Uterus (tissue), 4 donors: ENCODE data around the gene ALDH7A1. TPM values are rescaled to one million over a fixed set of nuclear protein-coding genes. Genes with fewer than 3 reads are reported as not detected.
"Not testable (repeated sequence)": the region's sequence is repeated elsewhere in the genome, so short reads cannot be mapped to it uniquely, and the experiment has no call there.

Experiments
- DNase-seq, 2 donors: peaks; one replicate each; pipeline ENCODE4 v3.0.0-alpha.2; 2019 to 2020
- H3K27ac ChIP-seq, 2 donors: fragments of 200-600 bp; sonication (generic); 1 replicate in 1 of 2; 2 replicates in 1 of 2; pipeline ENCODE4 v1.5.1; 2016 to 2018
- H3K27me3 ChIP-seq, 2 donors: fragments of 200-600 bp; sonication (generic); one replicate each; pipeline ENCODE4 v1.5.1; 2018 to 2019; ENCODE audit warnings: control low read depth in 1 of 2
- H3K36me3 ChIP-seq, 2 donors: fragments of 200-600 bp; sonication (generic); one replicate each; pipeline ENCODE4 v1.5.1; 2019; ENCODE audit warnings: control low read depth in 1 of 2
- H3K4me1 ChIP-seq, 2 donors: fragments of 200-600 bp; sonication (generic); one replicate each; pipeline ENCODE4 v1.5.1; 2018 to 2019; ENCODE audit warnings: control low read depth in 1 of 2
- H3K4me3 ChIP-seq, 2 donors: fragments of 200-600 bp; sonication (generic); 1 replicate in 1 of 2; 2 replicates in 1 of 2; pipeline ENCODE4 v1.5.1; 2018 to 2019; ENCODE audit warnings: mild to moderate bottlenecking in 1 of 2
- H3K9me3 ChIP-seq, 2 donors: fragments of 200-600 bp; sonication (generic); one replicate each; pipeline ENCODE4 v1.5.1; 2019; ENCODE audit warnings: control low read depth in 1 of 2
- CTCF ChIP-seq, 4 experiments: fragments of 200-600 bp in 2 of 4; fragments of 450-650 bp in 2 of 4; sonication (generic) in 2 of 4; IDR thresholded peaks; one replicate each; pipeline ENCODE4 v1.5.1; 2016 to 2019; ENCODE audit warnings: antibody characterized with exemption in 4 of 4, mild to moderate bottlenecking in 2 of 4, moderate library complexity in 1 of 4
- POLR2A ChIP-seq, 2 donors: fragments of 450-650 bp; IDR thresholded peaks; one replicate each; pipeline ENCODE4 v1.6.1; 2016; ENCODE audit warnings: antibody characterized with exemption in 2 of 2, mild to moderate bottlenecking in 1 of 2, moderate library complexity in 1 of 2
- intact Hi-C: fragments of 100-400 bp; cut with DNase I; formaldehyde crosslinking; loops from one replicate; pipeline ENCODE4 v1.15.1; 2023; ENCODE audit warnings: low total_unique reads
- total RNA-seq, 4 donors: library from RNA; depleted of rRNA in 3 of 4; stranded (reverse); fragments of >200 nt in 3 of 4; gene quantifications; one replicate each; pipeline versions ENCODE4 v1.1.0 to v1.2.4, GENCODE V29; 2014 to 2023
- donor health status: DM: yes; HTN: yes; CAD: no.

Gene ALDH7A1
- total RNA-seq, 4 donors from 2014 or later = 5.9 to 94.2 (median 31.6) TPM

GRCh38 chr5:126519637-126520592 lies 75.1 kb downstream of the ALDH7A1 start:
- intact Hi-C loops = no loop called here
- Histone ChIP-seq H3K27ac (peak overlapping the region; percentile 83 to 95), H3K4me3 (no peak overlapping the region), H3K4me1 (peaks cover 9 to 21% of the 10 kb centered on the region in 2 donors), H3K27me3 (no peaks in the 10 kb centered on the region), H3K9me3 (no peaks in the 10 kb centered on the region), H3K36me3 (no peaks in the 10 kb centered on the region)
- peak; percentile 75 to 85 for DNase-seq
- TF ChIP-seq POLR2A (IDR thresholded peaks at IDR 0.05) = no peak
- TF ChIP-seq CTCF (IDR thresholded peaks at IDR 0.05) = no peak

GRCh38 chr5:126519223-126519622 lies 75.8 kb downstream of the ALDH7A1 start:
- H3K4me1 ChIP-seq = peaks cover 4 to 14% of the 10 kb centered on the region in 2 donors
- H3K27me3 ChIP-seq, intact Hi-C loops, H3K9me3 ChIP-seq, H3K4me3 ChIP-seq, H3K36me3 ChIP-seq: not testable (repeated sequence)
- peak overlapping the region; percentile 83 to 95 for H3K27ac ChIP-seq
- peak; percentile 65 to 75 for DNase-seq

GRCh38 chr5:126516852-126517251 lies 78.2 kb downstream of the ALDH7A1 start:
- peaks cover 0 to 9% of the 10 kb centered on the region in 2 donors for H3K4me1 ChIP-seq
- peak overlapping the region; percentile 83 to 95 for H3K27ac ChIP-seq
- H3K9me3 ChIP-seq = no peaks in the 10 kb centered on the region
- H3K36me3 ChIP-seq = no peaks in the 10 kb centered on the region
- intact Hi-C loops = no loop called here
- DNase-seq = no peak
- no peaks in the 10 kb centered on the region for H3K27me3 ChIP-seq
- TF ChIP-seq POLR2A (IDR thresholded peaks at IDR 0.05) (no peak), CTCF (IDR thresholded peaks at IDR 0.05) (no peak)
- no peak overlapping the region for H3K4me3 ChIP-seq

GRCh38 chr5:126516133-126516532 lies 78.9 kb downstream of the ALDH7A1 start:
- intact Hi-C loops = no loop called here
- no peak for DNase-seq
- Histone ChIP-seq H3K4me3 (no peak overlapping the region), H3K27me3 (no peaks in the 10 kb centered on the region), H3K4me1 (peaks cover 0 to 9% of the 10 kb centered on the region in 2 donors), H3K9me3 (no peaks in the 10 kb centered on the region), H3K36me3 (no peaks in the 10 kb centered on the region), H3K27ac (peak overlapping the region; percentile 83 to 95)
- TF ChIP-seq CTCF (IDR thresholded peaks at IDR 0.05) (no peak), POLR2A (IDR thresholded peaks at IDR 0.05) (no peak)

GRCh38 chr5:126515337-126515736 lies 79.7 kb downstream of the ALDH7A1 start:
- Histone ChIP-seq H3K36me3 (no peaks in the 10 kb centered on the region), H3K27me3 (no peaks in the 10 kb centered on the region), H3K27ac (peak overlapping the region; percentile 83 to 95), H3K4me3 (no peak overlapping the region), H3K4me1 (peaks cover 0 to 9% of the 10 kb centered on the region in 2 donors), H3K9me3 (no peaks in the 10 kb centered on the region)
- no peak for DNase-seq
- intact Hi-C loops = no loop called here
- TF ChIP-seq CTCF (IDR thresholded peaks at IDR 0.05) (no peak), POLR2A (IDR thresholded peaks at IDR 0.05) (no peak)
